DOHH2 (cell line): ENCODE results near the gene ENTPD1.

Experiments used
- H3F3A ChIP-seq: fragments of 200-600 bp; sonication (generic), shearing (Covaris generic); 2 replicates; pipeline ENCODE4 v1.6.0; 2016; ENCODE audit warnings: antibody characterized with exemption, mild to moderate bottlenecking; ENCODE audit not compliant: control insufficient read depth, insufficient read depth
- H3K27ac ChIP-seq: fragments of 200-600 bp; sonication (generic); 2 replicates; pipeline ENCODE4 v1.5.1; 2014; ENCODE audit warnings: low read depth, mild to moderate bottlenecking, low read length, moderate library complexity
- H3K27me3 ChIP-seq: fragments of 200-600 bp; sonication (generic); 2 replicates; pipeline ENCODE4 v1.6.1; 2014; ENCODE audit warnings: mild to moderate bottlenecking, low read length, mixed read lengths; ENCODE audit not compliant: control insufficient read depth
- H3K36me3 ChIP-seq: fragments of 200-600 bp; sonication (generic); 2 replicates; pipeline ENCODE4 v1.6.1; 2014; ENCODE audit warnings: mild to moderate bottlenecking, low read length, moderate library complexity, mixed read lengths; ENCODE audit not compliant: control insufficient read depth
- H3K4me1 ChIP-seq: fragments of 200-600 bp; sonication (generic); 2 replicates; pipeline ENCODE4 v1.6.1; 2014; ENCODE audit warnings: mild to moderate bottlenecking, low read length, mixed read lengths; ENCODE audit not compliant: control insufficient read depth
- H3K4me2 ChIP-seq: fragments of 200-600 bp; sonication (generic); 2 replicates; pipeline ENCODE4 v1.6.0; 2014; ENCODE audit warnings: mild to moderate bottlenecking, low read length, moderate library complexity
- H3K4me3 ChIP-seq: fragments of 200-600 bp; sonication (generic); 2 replicates; pipeline ENCODE4 v1.5.1; 2014; ENCODE audit warnings: mild to moderate bottlenecking, low read length, mixed read lengths
- H3K79me2 ChIP-seq: fragments of 200-600 bp; sonication (generic); 2 replicates; pipeline ENCODE4 v1.6.1; 2014; ENCODE audit warnings: mild to moderate bottlenecking, low read length, mixed read lengths; ENCODE audit not compliant: control insufficient read depth
- H3K9me2 ChIP-seq: fragments of 200-600 bp; sonication (generic); replicated peaks from 2 replicates; pipeline ENCODE4 v1.6.1; 2014; ENCODE audit warnings: mild to moderate bottlenecking, low read length, mixed read lengths; ENCODE audit not compliant: control insufficient read depth
- H3K9me3 ChIP-seq: fragments of 200-600 bp; sonication (generic); 2 replicates; pipeline ENCODE4 v1.6.1; 2014; ENCODE audit warnings: antibody characterized with exemption, low read length, mixed read lengths; ENCODE audit not compliant: control insufficient read depth, insufficient read depth
- H4K20me1 ChIP-seq: fragments of 200-600 bp; sonication (generic); 2 replicates; pipeline ENCODE4 v1.6.0; 2014; ENCODE audit warnings: low read depth, mild to moderate bottlenecking, antibody characterized with exemption, low read length, moderate library complexity; ENCODE audit not compliant: control insufficient read depth, insufficient read depth
- CTCF ChIP-seq: fragments of 200-600 bp; sonication (generic); IDR thresholded peaks from one replicate; pipeline ENCODE4 v1.5.1; 2014; ENCODE audit warnings: antibody characterized with exemption, mild to moderate bottlenecking, low read depth, low read length; ENCODE audit not compliant: poor library complexity, severe bottlenecking
- EZH2phosphoT487 ChIP-seq: fragments of 200-600 bp; sonication (generic); IDR thresholded peaks from 2 replicates; pipeline ENCODE4 v1.6.1; 2017; ENCODE audit warnings: borderline replicate concordance, mild to moderate bottlenecking, antibody characterized with exemption, low read length, moderate library complexity, mixed read lengths

Gene ENTPD1

GRCh38 chr10:95755511-95756004 lies 405 bp upstream of the ENTPD1 start:
- no peaks in the 10 kb centered on the region for H3K9me3 ChIP-seq
- H3K27me3 ChIP-seq: no peaks in the 10 kb centered on the region
- no peaks in the 10 kb centered on the region for H4K20me1 ChIP-seq
- peaks cover 48% of the 10 kb centered on the region for H3K4me1 ChIP-seq
- H3K4me2 ChIP-seq: peak overlapping the region; percentile 85
- H3K36me3 ChIP-seq: peaks cover 9% of the 10 kb centered on the region
- TF ChIP-seq EZH2phosphoT487 (no peak), CTCF (no peak)
- H3F3A ChIP-seq: peaks cover 33% of the 10 kb centered on the region
- H3K4me3 ChIP-seq: peak overlapping the region; percentile 78
- peak overlapping the region; percentile 90 for H3K27ac ChIP-seq
- H3K79me2 ChIP-seq: peaks cover 21% of the 10 kb centered on the region
- H3K9me2 ChIP-seq: no peaks in the 10 kb centered on the region

GRCh38 chr10:95756809-95757684 lies 1.1 kb downstream of the ENTPD1 start:
- H3K27ac ChIP-seq: peak overlapping the region; percentile 90
- H3K36me3 ChIP-seq: peaks cover 9% of the 10 kb centered on the region
- H3K79me2 ChIP-seq: peaks cover 21% of the 10 kb centered on the region
- H3K9me3 ChIP-seq: no peaks in the 10 kb centered on the region
- TF ChIP-seq EZH2phosphoT487 (no peak), CTCF (no peak)
- peaks cover 55% of the 10 kb centered on the region for H3K4me1 ChIP-seq
- H3K9me2 ChIP-seq: no peaks in the 10 kb centered on the region
- peak overlapping the region; percentile 78 for H3K4me3 ChIP-seq
- H3F3A ChIP-seq: peaks cover 33% of the 10 kb centered on the region
- no peaks in the 10 kb centered on the region for H4K20me1 ChIP-seq
- no peaks in the 10 kb centered on the region for H3K27me3 ChIP-seq
- peak overlapping the region; percentile 85 for H3K4me2 ChIP-seq

- peaks cover 60% of the 10 kb centered on the region for H3K4me1 ChIP-seq
- peak overlapping the region; percentile 85 for H3K4me2 ChIP-seq
- no peaks in the 10 kb centered on the region for H4K20me1 ChIP-seq
- H3K27me3 ChIP-seq: no peaks in the 10 kb centered on the region
- H3K9me2 ChIP-seq: no peaks in the 10 kb centered on the region
- peaks cover 28% of the 10 kb centered on the region for H3F3A ChIP-seq
- peaks cover 21% of the 10 kb centered on the region for H3K79me2 ChIP-seq
- no peaks in the 10 kb centered on the region for H3K9me3 ChIP-seq
- H3K27ac ChIP-seq: peak overlapping the region; percentile 90
- TF ChIP-seq EZH2phosphoT487: no peak
- no peak for TF ChIP-seq CTCF
- H3K36me3 ChIP-seq: peaks cover 9% of the 10 kb centered on the region
- peak overlapping the region; percentile 62 for H3K4me3 ChIP-seq
These were observed 2.5 kb downstream of the ENTPD1 start for GRCh38 chr10:95758351-95759025.
